ENCODE data around the gene SCN10A.

DNA sequence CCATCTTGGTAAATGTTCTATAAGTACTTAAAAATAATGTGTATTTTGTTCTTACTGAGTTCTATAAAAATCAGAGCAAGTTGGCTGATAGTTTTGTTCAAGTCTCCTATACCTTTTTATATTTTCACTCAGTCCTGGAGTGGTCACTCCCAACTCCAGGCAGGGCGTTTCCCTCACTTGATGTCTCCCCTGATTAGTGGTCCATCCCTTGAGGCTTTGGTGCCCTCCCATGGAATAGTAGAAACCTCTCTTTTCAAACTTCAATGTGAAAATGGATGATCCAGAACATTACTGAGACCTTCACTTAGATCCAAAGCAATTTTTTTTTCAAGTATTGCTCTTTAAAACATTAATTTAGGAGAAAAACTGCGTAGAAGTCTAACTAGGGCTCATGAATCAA lies 25.0 kb upstream of the SCN10A start:
- TF ChIP-seq, protein P1, sequence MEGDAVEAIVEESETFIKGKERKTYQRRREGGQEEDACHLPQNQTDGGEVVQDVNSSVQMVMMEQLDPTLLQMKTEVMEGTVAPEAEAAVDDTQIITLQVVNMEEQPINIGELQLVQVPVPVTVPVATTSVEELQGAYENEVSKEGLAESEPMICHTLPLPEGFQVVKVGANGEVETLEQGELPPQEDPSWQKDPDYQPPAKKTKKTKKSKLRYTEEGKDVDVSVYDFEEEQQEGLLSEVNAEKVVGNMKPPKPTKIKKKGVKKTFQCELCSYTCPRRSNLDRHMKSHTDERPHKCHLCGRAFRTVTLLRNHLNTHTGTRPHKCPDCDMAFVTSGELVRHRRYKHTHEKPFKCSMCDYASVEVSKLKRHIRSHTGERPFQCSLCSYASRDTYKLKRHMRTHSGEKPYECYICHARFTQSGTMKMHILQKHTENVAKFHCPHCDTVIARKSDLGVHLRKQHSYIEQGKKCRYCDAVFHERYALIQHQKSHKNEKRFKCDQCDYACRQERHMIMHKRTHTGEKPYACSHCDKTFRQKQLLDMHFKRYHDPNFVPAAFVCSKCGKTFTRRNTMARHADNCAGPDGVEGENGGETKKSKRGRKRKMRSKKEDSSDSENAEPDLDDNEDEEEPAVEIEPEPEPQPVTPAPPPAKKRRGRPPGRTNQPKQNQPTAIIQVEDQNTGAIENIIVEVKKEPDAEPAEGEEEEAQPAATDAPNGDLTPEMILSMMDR (IDR thresholded peaks at IDR 0.05), result no peak
- no peak for TF ChIP-seq POLR2A (IDR thresholded peaks at IDR 0.05)
- no peak for TF ChIP-seq POLR2AphosphoS5 (IDR thresholded peaks at IDR 0.05)
- TF ChIP-seq EP300 (IDR thresholded peaks at IDR 0.05), result no peak

All from gastroesophageal sphincter (tissue), 3 donors.